ENCODE results near the gene APBA1. TPM values are rescaled to one million over a fixed set of nuclear protein-coding genes. Genes with fewer than 3 reads are reported as not detected.

APBA1 gene
- total and polyA plus RNA-seq, 2 of the 8 experiments (the other 6 are each of a cell fraction or from before 2014, with no cell fraction given), result 0.36 to 0.60 TPM

DNA sequence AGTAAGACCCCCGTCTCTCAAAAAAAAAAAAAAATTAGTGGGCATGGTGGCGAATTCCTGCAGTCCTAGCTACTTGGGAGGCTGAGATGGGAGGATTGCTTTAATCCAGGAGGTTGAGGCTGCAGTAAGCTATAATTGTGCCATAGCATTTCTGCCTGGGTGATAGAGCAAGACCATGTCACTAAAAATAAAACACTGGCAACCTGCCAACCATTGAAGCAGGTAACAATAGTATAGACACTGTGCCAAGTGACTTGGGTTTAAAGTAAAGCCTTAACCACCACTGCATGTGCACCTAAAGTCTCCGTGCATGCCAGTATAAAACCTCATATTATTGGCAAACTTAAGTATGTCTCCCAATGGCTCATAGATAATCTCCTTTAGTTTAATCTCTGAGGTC is 3.4 kb upstream of the APBA1 start:
- Histone ChIP-seq H4K5ac (ENCODE audit: insufficient read length, low read depth, low read length) (no peak overlapping the region), H3K56ac (replicated peaks; ENCODE audit: insufficient read length, low read depth, low read length) (no peak overlapping the region), H2BK20ac (ENCODE audit: low read length) (no peak overlapping the region), H4K91ac (replicated peaks; ENCODE audit: insufficient read length, low read length) (no peak overlapping the region), H3K9ac (replicated peaks in 1 of 4; ENCODE audit: extremely low read depth in 1 of 4, low read depth in 3 of 4, low read length in 3 of 4) (no peak overlapping the region), H3K4me3 (ENCODE audit: extremely low read depth in 1 of 4, insufficient read depth in 2 of 4, low read depth in 3 of 4, low read length in 4 of 4) (no peak overlapping the region), H3K4me2 (ENCODE audit: insufficient read depth in 1 of 2, low read depth in 2 of 2, low read length in 2 of 2) (no peak overlapping the region), H3K23ac (ENCODE audit: insufficient read length) (no peak overlapping the region), H2AFZ (ENCODE audit: low read length) (no peak overlapping the region), H3K27me3 (replicated peaks in 1 of 4; ENCODE audit: control insufficient read depth in 3 of 4, extremely low read depth in 1 of 4, insufficient read depth in 3 of 4, low read length in 3 of 4) (peaks cover 6 to 18% (median 14%) of the 10 kb centered on the region in 4 experiments), H2AK5ac (ENCODE audit: low read depth, low read length) (no peak overlapping the region), H3K14ac (ENCODE audit: insufficient read length) (no peak overlapping the region), H3K18ac (ENCODE audit: extremely low read depth, low read length) (no peak overlapping the region), H2BK15ac (ENCODE audit: low read length) (no peak overlapping the region), H2BK12ac (ENCODE audit: low read depth, low read length) (no peak overlapping the region), H3K9me3 (ENCODE audit: insufficient read depth in 2 of 2, low read depth in 1 of 2, low read length in 1 of 2) (no peaks in the 10 kb centered on the region), H3K79me2 (ENCODE audit: control insufficient read depth in 1 of 2, insufficient read depth in 2 of 2, low read length in 2 of 2) (no peaks in the 10 kb centered on the region; a peak in 1 of 4 replicates), H4K20me1 (replicated peaks in 1 of 2; ENCODE audit: control insufficient read depth in 1 of 2, insufficient read depth in 2 of 2, low read length in 2 of 2) (peaks cover 0 to 4% of the 10 kb centered on the region in 2 experiments), H2BK5ac (ENCODE audit: low read depth, low read length) (no peak overlapping the region), H4K8ac (ENCODE audit: extremely low read depth, insufficient read depth, low read length) (no peak overlapping the region), H3K4me1 (replicated peaks in 1 of 4; ENCODE audit: control insufficient read depth in 3 of 4, insufficient read depth in 4 of 4, low read length in 3 of 4) (peaks cover 0 to 4% (median under 1%) of the 10 kb centered on the region in 4 experiments; a peak in 1 of 7 replicates), H3K4ac (replicated peaks; ENCODE audit: insufficient read length, low read depth, low read length) (no peak overlapping the region), H3K27ac (ENCODE audit: low read depth, low read length) (no peak overlapping the region), H2BK120ac (replicated peaks; ENCODE audit: low read depth, low read length) (no peak overlapping the region), H3K23me2 (ENCODE audit: low read depth, low read length) (peaks cover 8% of the 10 kb centered on the region; the same call in 1 of the 2 replicates), H3K36me3 (ENCODE audit: control insufficient read depth in 2 of 4, insufficient read depth in 4 of 4, low read length in 3 of 4) (no peaks in the 10 kb centered on the region), H3K79me1 (ENCODE audit: low read depth, low read length) (no peaks in the 10 kb centered on the region)
- 82% methylated on average over 3 of the region's 3 CpGs; no CpG with 5 or more reads in 1 of the 2 experiments for WGBS, 2 experiments (ENCODE audit: extremely low coverage in 1 of 2, insufficient coverage in 1 of 2, insufficient read length in 1 of 2, insufficient replicate concordance in 2 of 2, low coverage in 1 of 2, low lambda C conversion rate in 2 of 2, missing lambda C conversion rate in 1 of 2)
- no peak for FAIRE-seq
- ChIA-PET POLR2A (ENCODE audit: partially characterized antibody) (no interaction called here), CTCF (ENCODE audit: partially characterized antibody) (no interaction called here)
- DNase-seq (ENCODE audit: low read depth in 1 of 2, low spot score in 2 of 2), result no peak
- TF ChIP-seq, protein P1, sequence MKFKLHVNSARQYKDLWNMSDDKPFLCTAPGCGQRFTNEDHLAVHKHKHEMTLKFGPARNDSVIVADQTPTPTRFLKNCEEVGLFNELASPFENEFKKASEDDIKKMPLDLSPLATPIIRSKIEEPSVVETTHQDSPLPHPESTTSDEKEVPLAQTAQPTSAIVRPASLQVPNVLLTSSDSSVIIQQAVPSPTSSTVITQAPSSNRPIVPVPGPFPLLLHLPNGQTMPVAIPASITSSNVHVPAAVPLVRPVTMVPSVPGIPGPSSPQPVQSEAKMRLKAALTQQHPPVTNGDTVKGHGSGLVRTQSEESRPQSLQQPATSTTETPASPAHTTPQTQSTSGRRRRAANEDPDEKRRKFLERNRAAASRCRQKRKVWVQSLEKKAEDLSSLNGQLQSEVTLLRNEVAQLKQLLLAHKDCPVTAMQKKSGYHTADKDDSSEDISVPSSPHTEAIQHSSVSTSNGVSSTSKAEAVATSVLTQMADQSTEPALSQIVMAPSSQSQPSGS (IDR thresholded peaks at IDR 0.05; ENCODE audit: low read length), result no peak
- TF ChIP-seq KDM4A (IDR thresholded peaks at IDR 0.05; ENCODE audit: low read depth, low read length, severe bottlenecking) (no peak), BRCA1 (IDR thresholded peaks at IDR 0.05; ENCODE audit: low read depth, low read length) (no peak), YY1 (IDR thresholded peaks at IDR 0.05; ENCODE audit: low read depth, low read length) (no peak), SIRT6 (IDR thresholded peaks at IDR 0.05; ENCODE audit: low read length) (no peak), CEBPB (IDR thresholded peaks at IDR 0.05; ENCODE audit: low read depth, low read length) (no peak), POLR2AphosphoS5 (IDR thresholded peaks at IDR 0.05; ENCODE audit: low read depth, low read length) (no peak), EGR1 (IDR thresholded peaks at IDR 0.05; ENCODE audit: borderline replicate concordance, low read depth, low read length) (no peak), KDM1A (IDR thresholded peaks at IDR 0.05; ENCODE audit: borderline replicate concordance, low read length) (no peak), NANOG (IDR thresholded peaks at IDR 0.05; ENCODE audit: insufficient read depth, low read depth, low read length, poor library complexity, severe bottlenecking) (no peak)
- TF ChIP-seq, protein P2, sequence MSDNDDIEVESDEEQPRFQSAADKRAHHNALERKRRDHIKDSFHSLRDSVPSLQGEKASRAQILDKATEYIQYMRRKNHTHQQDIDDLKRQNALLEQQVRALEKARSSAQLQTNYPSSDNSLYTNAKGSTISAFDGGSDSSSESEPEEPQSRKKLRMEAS (IDR thresholded peaks at IDR 0.05), result no peak
- TF ChIP-seq, protein P3, sequence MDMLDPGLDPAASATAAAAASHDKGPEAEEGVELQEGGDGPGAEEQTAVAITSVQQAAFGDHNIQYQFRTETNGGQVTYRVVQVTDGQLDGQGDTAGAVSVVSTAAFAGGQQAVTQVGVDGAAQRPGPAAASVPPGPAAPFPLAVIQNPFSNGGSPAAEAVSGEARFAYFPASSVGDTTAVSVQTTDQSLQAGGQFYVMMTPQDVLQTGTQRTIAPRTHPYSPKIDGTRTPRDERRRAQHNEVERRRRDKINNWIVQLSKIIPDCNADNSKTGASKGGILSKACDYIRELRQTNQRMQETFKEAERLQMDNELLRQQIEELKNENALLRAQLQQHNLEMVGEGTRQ (IDR thresholded peaks at IDR 0.05; ENCODE audit: low read length), result no peak

Measured in H1 (cell line).